COLO668 (cell line): Measurements from ENCODE around the gene RAB40AL.
"Not testable (repeated sequence)": the region's sequence is repeated elsewhere in the genome, so short reads cannot be mapped to it uniquely, and the experiment has no call there.

Experiments
- DNase-seq: peaks from one replicate; lab custom pipeline; 2025; ENCODE audit not compliant: unreplicated experiment; lab: John Stamatoyannopoulos, UW

RAB40AL gene

GRCh38 chrX:102936972-102937371 lies at the start of gene RAB40AL:
Gene RAB40AL, plus strand, starts transcription at chrX:102937272. Its CDS starts 47 bp downstream, at chrX:102937319.
- DNase-seq = not testable (repeated sequence)

GRCh38 chrX:102887687-102888086 lies 49.4 kb upstream of the RAB40AL start:
- DNase-seq = no peak

GRCh38 chrX:102892103-102892502 lies 45.0 kb upstream of the RAB40AL start:
- no peak for DNase-seq

- DNase-seq = peak; percentile 42
These were observed 36.8 kb upstream of the RAB40AL start for GRCh38 chrX:102899940-102900916.

GRCh38 chrX:102902355-102902754 lies 34.7 kb upstream of the RAB40AL start:
- no peak for DNase-seq

GRCh38 chrX:102930990-102931756 lies 5.9 kb upstream of the RAB40AL start:
- no peak for DNase-seq

DNA sequence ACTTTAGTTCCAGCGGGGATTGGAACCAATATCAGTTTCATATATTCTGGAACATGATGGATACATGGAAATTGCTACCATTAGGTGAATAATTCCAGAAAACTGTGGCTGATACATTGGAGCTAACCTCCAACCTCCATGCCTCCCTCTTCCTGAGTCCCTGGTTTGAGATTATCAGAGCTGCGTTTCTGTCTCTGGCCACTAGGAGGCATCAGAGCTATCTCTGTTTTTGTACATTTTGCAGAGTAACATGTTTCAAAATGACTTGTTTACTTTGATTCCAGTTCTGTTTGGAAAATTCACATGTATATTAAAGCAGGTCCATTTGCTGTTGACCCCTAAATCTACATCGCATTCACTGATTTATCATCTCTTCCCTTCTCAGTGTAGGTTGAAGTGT lies 2.4 kb upstream of the RAB40AL start:
- peak; percentile 1 for DNase-seq

- DNase-seq = peak; percentile 19
These were observed 14.1 kb downstream of the RAB40AL start for GRCh38 chrX:102950908-102951866.

DNA sequence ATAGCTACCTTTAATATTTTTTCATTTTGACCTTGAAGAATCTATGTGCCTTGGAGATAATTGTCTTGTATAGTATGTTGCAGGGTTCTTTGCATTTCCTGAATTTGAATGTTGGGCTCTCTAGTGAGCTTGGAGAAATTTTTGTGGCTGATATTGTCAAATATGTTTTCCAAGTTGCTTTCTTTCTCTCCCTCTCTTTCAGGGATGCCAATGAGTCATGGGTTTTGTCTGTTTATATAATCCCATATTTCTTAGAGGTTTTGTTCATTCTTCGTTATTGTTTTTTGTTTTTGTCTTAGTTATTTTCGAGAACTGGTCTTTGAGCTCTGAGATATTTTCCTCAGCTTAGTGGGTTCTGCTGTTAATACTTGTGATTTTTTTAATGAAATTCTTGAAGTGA lies 20.7 kb downstream of the RAB40AL start:
- DNase-seq = no peak

GRCh38 chrX:102958794-102959193 lies 21.7 kb downstream of the RAB40AL start:
- DNase-seq = no peak

DNA sequence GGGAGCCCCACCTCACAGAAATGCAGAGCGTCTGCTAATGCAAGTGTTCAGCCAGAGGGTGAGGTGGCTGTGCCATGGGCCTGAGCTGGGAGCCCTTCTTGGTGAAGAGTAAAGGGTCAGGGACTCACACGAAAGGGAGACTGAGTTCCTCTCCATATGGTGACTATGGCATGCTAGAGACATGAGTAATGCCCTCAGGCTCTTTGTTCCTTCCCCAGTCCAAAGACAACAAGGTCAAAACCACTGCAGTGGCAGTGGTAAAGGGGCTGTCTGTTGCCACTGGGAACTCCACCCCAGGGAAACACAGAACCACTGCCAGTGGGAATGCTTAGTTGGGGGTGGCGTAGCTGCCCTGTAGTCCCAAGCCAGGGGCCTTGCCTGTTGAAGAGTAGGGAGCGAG lies 22.4 kb downstream of the RAB40AL start:
- DNase-seq = no peak

DNA sequence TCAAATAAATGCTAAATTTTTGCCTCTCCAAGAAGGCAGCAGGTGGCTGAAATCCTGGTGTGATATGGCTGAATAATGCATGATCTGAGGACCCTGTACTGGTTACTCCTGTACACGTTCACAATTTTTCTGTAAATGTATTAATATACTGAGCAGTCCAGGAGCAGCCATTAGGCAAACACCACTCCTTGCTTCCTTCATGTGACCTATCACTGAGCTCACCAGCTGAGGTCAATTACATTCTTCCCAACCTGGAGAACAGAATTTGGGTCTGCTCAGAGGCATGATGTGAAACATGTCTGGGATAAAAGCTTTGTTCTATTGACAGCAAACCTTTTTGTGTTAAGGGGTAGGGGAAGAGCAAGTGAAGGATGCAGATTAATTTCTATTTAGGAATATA lies 26.9 kb downstream of the RAB40AL start:
- DNase-seq = no peak

- no peak for DNase-seq
These were observed 27.9 kb downstream of the RAB40AL start for GRCh38 chrX:102964940-102965339.

- DNase-seq = no peak
These were observed 29.6 kb downstream of the RAB40AL start for GRCh38 chrX:102966701-102967100.

DNA sequence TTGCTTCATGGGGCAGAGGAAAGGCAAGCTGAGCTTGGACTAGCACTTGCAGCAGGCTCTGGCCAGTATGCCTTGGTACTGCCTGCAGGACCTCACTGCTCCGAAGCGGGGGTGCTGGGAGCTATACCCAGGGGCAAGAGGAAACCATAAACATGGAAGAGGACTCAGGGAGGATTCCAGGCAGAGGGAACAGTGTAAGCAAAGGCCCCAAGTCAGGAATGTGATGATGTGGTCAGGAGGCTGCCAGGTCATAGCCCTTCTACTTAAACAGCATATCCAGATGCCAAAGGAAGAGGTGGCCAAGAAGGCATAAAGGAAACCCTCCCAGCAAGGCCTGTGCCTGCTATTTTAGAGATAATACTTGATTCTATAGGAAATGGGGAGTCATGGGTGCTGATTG lies 31.1 kb downstream of the RAB40AL start:
- no peak for DNase-seq

DNA sequence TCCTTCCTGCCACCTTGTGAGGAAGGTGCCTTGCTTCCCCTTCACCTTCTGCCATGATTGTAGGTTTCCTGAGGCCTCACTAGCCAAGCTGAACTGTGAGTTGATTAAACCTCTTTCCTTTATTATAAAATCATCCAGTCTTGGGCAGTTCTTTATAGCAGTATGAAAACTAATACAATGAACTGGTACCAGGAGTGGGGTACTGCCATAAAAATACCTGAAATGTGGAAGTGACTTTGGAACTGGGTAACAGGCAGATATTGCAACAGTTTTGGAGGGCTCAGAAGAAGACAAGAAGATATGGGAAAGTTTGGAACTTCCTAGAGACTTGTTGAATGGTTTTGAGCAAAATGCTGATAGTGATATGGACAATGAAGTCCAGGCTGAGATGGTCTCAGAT lies 34.5 kb downstream of the RAB40AL start:
- not testable (repeated sequence) for DNase-seq

GRCh38 chrX:102975016-102975415 lies 37.9 kb downstream of the RAB40AL start:
- DNase-seq = no peak

DNA sequence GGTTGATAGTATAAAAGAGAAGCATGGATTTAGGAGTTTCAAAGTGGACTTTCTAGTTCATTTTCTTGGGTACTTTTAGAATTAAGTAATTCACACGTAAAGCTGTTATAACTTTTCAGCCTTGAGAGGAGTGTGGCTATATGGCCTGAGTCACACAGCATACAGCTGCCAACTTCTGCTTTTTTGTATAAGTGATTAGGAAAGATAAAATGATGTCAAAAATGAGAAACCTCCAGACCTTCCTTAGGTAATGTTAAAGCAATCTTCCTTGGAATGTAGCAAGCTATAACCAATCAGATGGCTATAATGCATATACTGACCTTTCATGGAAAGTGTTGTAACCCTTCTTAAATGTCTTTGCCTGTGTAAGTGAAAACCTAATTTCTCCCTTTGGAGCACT lies 39.2 kb downstream of the RAB40AL start:
- no peak for DNase-seq

DNA sequence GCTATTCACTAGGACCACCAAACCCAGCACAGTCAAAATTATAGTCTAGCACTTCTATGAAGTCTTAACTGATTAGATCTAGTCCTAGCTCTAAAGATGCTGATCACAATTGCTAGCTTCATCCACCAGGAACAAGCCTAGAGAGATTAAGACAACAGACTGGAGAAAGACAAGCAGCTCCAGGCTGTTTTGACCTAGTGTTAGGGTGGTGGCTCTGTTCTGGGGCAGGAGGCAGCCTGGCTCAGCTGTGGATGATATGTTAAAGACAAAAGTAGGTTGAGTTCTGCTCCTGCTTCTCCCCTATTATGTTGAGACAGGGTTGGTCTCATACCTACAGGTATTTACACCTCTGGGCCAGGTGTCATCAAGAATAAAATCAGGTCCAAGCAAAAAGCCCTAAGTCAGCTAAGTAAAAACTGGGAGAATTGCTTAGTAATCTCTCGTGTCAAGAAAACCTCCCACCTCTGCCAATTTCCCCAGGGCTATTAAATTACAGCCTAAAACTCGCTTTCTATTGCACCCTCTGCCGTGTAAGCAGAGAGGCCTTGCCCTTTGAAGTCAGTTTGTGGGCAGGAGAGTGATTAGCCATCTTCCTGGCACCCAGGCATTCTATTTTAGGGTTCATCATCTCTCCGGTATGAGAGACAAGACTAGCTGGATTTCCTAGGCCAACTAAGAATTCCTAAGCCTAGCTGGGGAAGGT lies 39.9 kb downstream of the RAB40AL start:
- DNase-seq = no peak

- DNase-seq = no peak
These were observed 41.5 kb downstream of the RAB40AL start for GRCh38 chrX:102978594-102978993.
